AML-193 (cell line): ENCODE results near the gene CPVL.
A peak's percentile ranks its signal among the peaks of the same experiment; 100 is the strongest.

ENCODE experiments used
- DNase-seq, 2 experiments: peaks; one replicate each; lab custom pipeline; 2025; lab: John Stamatoyannopoulos, UW

CPVL gene

GRCh38 chr7:29146057-29146706 lies at the start of gene CPVL:
TSS of gene CPVL (minus strand) at chr7:29146537. CDS start at chr7:29121061, 25,476 bp downstream.
- DNase-seq, result no peak

- DNase-seq, result peak; percentile 9 to 16
Measured at GRCh38 chr7:29194594-29195427, 48.5 kb upstream of the CPVL start, which contains the start of gene CHN2. TSS of gene CHN2 (plus strand) at chr7:29194775.

GRCh38 chr7:29194206-29194593 lies 47.9 kb upstream of the CPVL start:
- no peak for DNase-seq

GRCh38 chr7:29193316-29194205 lies 47.2 kb upstream of the CPVL start:
- DNase-seq, result no peak

- no peak for DNase-seq
Measured at GRCh38 chr7:29192811-29193210, 46.5 kb upstream of the CPVL start.

GRCh38 chr7:29192323-29192722 lies 46.0 kb upstream of the CPVL start:
- no peak for DNase-seq

- DNase-seq, result no peak
Measured at GRCh38 chr7:29190349-29191045, 44.2 kb upstream of the CPVL start.

- peak; percentile 20 to 52 for DNase-seq
Measured at GRCh38 chr7:29189743-29190201, 43.4 kb upstream of the CPVL start.

GRCh38 chr7:29185613-29186012 lies 39.3 kb upstream of the CPVL start:
- DNase-seq, result no peak

GRCh38 chr7:29184599-29184998 lies 38.3 kb upstream of the CPVL start:
- DNase-seq, result no peak

GRCh38 chr7:29179115-29179514 lies 32.8 kb upstream of the CPVL start:
- no peak for DNase-seq

GRCh38 chr7:29177963-29178600 lies 31.7 kb upstream of the CPVL start:
- peak; percentile 36 to 52 for DNase-seq

- DNase-seq, result no peak
Measured at GRCh38 chr7:29173458-29173857, 27.1 kb upstream of the CPVL start.

GRCh38 chr7:29170781-29171180 lies 24.4 kb upstream of the CPVL start:
- DNase-seq, result no peak

GRCh38 chr7:29167721-29168120 lies 21.4 kb upstream of the CPVL start:
- no peak for DNase-seq

- DNase-seq, result no peak
Measured at GRCh38 chr7:29163854-29164253, 17.5 kb upstream of the CPVL start.

- no peak for DNase-seq
Measured at GRCh38 chr7:29162577-29162976, 16.2 kb upstream of the CPVL start.

GRCh38 chr7:29161231-29161630 lies 14.9 kb upstream of the CPVL start:
- DNase-seq, result no peak

GRCh38 chr7:29160080-29160479 lies 13.7 kb upstream of the CPVL start:
- no peak for DNase-seq

- no peak for DNase-seq
Measured at GRCh38 chr7:29158795-29159423, 12.6 kb upstream of the CPVL start.
